ENCODE data around the gene CHAC2. TPM values are rescaled to one million over a fixed set of nuclear protein-coding genes. Genes with fewer than 3 reads are reported as not detected.

Gene CHAC2
- 11.2 to 14.9 TPM (median 12.0 TPM) in 5 replicates for total RNA-seq (2022; extraction: Qiagen RNA extraction; ENCODE audit: low read depth)

DNA sequence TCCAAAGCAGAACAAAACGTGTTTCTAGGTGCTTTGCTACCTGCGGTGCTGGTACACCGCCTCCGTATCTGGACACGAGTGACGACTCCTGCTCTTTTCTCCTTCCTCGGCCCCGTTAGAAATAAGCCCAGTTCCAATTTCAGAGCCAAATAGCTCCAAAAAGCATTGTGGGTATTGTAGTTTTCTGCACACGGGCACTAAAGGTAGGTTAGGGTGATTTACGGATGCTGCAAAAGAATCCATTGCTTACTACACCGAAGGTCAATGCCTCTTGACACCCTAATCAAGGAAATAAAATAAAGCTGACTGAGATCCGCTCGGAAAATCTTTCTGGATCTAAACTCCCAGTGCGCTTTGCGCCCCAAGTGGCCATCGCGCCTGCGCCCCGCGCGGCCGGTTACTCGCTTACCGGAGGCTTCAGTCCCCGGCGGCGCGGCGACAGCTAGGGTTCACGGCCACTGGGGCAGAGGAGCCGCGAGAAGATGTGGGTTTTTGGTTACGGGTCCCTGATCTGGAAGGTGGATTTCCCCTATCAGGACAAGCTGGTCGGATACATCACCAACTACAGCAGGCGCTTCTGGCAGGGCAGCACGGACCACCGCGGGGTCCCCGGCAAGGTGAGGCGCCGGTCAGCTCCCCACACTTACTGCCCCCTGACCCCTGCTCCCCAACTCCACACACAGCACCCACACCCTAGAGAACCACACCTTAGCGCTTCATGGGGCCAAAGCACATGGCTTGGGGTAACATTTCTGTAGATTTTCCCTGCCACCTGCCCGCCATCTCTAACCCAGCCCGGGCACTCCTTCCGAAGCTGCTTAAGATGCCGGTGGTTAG is at the start of gene CHAC2:
Gene CHAC2 (plus strand): TSS at position 400 of the 837 bp plus-strand sequence. CDS start 83 bp downstream, at position 483.

DNA sequence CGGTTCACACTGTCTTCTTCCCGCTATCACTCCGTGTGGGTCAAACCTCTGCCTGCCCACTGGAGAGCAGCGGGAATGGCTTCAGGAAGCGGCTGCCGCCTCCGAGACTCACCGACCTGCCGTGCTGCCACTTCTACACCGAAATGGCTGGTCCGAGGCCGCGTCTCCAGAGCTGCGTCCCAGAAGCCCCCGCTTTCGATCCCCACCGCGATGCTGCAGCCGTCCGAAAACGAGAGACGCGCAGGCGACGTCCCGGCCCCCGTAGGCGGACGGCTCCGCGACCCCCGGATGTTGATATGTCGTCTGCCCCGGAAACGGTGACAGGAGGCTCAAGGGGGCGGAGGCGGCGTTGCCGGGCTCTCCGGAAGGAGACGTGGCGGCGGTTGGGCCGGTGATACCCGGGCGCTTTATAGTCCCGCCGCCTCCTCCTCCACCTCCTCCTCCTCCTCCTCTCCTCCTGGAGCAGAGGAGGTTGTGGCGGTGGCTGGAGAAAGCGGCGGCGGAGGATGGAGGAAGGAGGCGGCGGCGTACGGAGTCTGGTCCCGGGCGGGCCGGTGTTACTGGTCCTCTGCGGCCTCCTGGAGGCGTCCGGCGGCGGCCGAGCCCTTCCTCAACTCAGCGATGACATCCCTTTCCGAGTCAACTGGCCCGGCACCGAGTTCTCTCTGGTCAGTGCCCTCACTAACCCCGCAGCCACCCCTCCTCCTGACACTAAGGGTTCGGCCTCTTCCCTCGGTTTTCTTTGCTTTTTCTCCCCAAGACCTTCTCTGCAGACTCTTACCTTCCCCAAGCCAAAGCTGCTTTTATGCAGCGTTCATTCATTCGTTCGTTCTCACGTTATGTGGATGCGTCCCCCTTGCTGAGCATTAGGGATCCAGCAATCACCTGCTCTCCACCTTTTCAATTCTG is 19.4 kb downstream of the CHAC2 start, which contains the start of the genes ASB3 and ERLEC1:
Gene ASB3 (minus strand): TSS at position 249 of the 909 bp plus-strand sequence. CDS start 21,381 bp downstream, outside the sequence.
Gene ERLEC1 (plus strand): TSS at position 340 of the 909 bp plus-strand sequence. CDS start 167 bp downstream, at position 507.

Other genes with a start within 250 kb of the CHAC2 start
- 9.1 to 12.5 TPM (median 11.9 TPM) in 5 replicates for gene ASB3, start 19.1 kb downstream of the CHAC2 start, total RNA-seq (2022; extraction: Qiagen RNA extraction; ENCODE audit: low read depth)
- gene ERLEC1, start 19.2 kb downstream of the CHAC2 start, total RNA-seq (2022; extraction: Qiagen RNA extraction; ENCODE audit: low read depth): 49.5 to 62.2 TPM (median 58.8 TPM) in 5 replicates
- gene GPR75, start 92.2 kb downstream of the CHAC2 start, total RNA-seq (2022; extraction: Qiagen RNA extraction; ENCODE audit: low read depth): 1.4 to 1.7 TPM (median 1.5 TPM) in 5 replicates
- 44.1 to 46.4 TPM (median 44.8 TPM) in 5 replicates for gene PSME4, start 203.2 kb downstream of the CHAC2 start, total RNA-seq (2022; extraction: Qiagen RNA extraction; ENCODE audit: low read depth)

Measured in A549 treated with GW870086 at 1 μM for 4 hours (cell line).